Fibroblast of lung (primary cell): ENCODE data around the gene MMP13.

ENCODE experiments used
- EZH2 ChIP-seq: IDR thresholded peaks from 2 replicates; pipeline ENCODE4 v1.5.1; 2012; ENCODE audit warnings: low read length, control low read depth, mild to moderate bottlenecking; ENCODE audit errors: missing control alignments
- TF ChIP-seq, protein P1 (sequence below), 2 donors: IDR thresholded peaks in 1 of 2; conservative IDR thresholded peaks in 1 of 2; 1 replicate in 1 of 2; 2 replicates in 1 of 2; pipeline ENCODE4 v1.5.1; 2011 to 2012; ENCODE audit warnings: low read length in 2 of 2, control low read depth in 1 of 2, inconsistent platforms in 1 of 2, low read depth in 1 of 2, mild to moderate bottlenecking in 1 of 2

DNA sequence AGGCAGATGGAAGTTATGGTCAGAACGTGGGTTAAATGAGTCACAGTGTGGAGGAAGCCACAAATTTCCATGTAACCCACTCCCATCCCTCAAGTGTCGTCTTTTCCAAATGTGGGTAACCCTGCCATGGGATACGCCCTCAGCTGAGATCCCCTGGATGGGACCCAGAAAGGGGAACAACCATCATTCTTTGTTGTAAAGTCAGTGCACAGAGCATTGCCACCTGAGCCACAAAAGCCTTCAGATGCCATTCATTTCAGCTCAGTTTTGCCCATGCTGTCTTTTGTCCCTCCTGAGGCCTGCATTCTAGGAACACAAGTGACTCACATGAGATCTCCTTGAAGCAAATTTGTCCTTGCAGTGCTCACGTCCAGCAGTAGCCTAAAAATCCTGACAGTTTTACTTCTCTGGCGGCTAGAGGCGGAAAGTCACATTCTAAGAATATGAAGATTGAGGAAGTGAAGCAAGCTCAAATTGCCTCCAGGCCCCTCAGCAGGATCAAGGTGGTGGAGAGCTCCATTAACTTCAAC, 30.6 kb downstream of the MMP13 start:
- TF ChIP-seq, protein P1, sequence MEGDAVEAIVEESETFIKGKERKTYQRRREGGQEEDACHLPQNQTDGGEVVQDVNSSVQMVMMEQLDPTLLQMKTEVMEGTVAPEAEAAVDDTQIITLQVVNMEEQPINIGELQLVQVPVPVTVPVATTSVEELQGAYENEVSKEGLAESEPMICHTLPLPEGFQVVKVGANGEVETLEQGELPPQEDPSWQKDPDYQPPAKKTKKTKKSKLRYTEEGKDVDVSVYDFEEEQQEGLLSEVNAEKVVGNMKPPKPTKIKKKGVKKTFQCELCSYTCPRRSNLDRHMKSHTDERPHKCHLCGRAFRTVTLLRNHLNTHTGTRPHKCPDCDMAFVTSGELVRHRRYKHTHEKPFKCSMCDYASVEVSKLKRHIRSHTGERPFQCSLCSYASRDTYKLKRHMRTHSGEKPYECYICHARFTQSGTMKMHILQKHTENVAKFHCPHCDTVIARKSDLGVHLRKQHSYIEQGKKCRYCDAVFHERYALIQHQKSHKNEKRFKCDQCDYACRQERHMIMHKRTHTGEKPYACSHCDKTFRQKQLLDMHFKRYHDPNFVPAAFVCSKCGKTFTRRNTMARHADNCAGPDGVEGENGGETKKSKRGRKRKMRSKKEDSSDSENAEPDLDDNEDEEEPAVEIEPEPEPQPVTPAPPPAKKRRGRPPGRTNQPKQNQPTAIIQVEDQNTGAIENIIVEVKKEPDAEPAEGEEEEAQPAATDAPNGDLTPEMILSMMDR (conservative IDR thresholded peaks at IDR 0.05 in 1 of 2, IDR thresholded peaks at IDR 0.05 in 1 of 2; ENCODE audit: low read depth in 1 of 2, low read length in 2 of 2): no peak
- no peak for TF ChIP-seq EZH2
